Stimulated activated naive CD4-positive, alpha-beta T cell (primary cell): ENCODE results near the gene BACE1.

Source experiments
- DNase-seq, 6 experiments: peaks; one replicate each; lab custom pipeline; 2025; lab: John Stamatoyannopoulos, UW

BACE1 gene

DNA sequence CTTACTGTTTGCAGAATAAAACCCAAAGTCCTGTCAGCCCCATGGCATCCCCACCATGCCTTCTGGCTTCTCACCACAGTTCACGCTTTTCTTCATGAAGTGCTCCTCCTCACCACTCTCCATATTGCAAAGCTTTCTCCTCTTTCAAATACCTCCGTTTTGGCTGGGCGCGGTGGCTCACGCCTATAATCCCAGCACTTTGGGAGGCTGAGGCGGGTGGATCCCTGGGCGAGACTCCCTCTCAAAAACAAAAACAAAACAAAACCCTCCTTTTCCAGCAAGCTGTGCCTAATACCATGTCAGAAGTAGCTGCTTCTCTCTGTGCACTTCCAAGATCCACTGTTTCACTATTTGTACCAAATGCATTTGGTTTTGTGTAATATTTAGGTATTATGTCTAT lies 6.7 kb downstream of the BACE1 start:
- DNase-seq = no peak

DNA sequence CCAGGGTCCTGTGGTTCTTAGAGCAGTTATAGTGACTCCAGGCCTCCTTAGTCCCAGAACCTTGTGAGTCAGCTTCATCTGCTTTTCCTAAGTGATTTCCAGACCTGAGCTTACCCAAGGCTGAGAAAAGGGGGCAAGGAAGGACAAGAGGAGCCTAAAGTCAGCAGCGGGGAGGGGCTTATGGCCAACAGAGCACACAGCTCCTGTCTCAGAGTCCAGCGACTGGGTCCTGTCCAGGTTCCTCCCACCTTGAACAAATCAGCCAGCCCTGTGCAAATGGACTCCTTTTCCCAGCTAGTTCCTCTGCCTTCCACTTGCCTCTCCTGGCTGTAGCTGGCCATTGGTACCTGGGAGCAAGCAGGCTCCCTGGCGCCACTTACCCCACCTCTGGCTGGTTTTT lies 10.9 kb downstream of the BACE1 start:
- no peak for DNase-seq

DNA sequence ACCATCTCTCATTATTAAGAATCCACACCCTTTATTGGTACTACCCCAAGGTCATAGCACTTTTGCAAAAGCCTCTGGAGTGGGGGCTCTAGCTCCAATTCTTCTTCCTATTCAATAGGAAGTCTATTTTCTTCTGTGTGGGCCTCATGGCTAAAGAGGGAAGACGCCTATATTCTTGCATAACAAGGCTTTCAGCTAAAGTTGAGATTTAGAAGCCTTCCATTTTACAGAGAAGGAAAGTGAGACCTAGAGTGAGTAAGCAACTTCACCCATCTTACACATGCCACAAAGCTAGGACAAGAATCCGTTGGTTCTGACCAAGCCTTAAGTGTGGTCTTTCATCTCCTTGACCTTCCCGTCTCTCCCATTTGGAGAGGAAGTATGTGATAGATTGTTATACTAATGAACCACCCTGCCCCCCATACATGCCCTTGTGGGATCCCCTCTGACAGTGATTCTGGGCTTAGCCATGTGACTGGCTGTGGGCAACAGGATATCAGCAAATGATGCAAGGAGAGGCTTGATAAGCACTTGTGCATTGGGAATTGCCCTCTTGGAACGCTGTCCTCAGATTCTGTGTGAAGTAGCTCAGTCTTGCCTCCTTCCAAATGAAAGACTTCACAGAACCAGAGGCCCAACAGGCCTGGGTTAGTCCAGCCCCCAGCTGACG lies 12.3 kb downstream of the BACE1 start:
- no peak for DNase-seq

DNA sequence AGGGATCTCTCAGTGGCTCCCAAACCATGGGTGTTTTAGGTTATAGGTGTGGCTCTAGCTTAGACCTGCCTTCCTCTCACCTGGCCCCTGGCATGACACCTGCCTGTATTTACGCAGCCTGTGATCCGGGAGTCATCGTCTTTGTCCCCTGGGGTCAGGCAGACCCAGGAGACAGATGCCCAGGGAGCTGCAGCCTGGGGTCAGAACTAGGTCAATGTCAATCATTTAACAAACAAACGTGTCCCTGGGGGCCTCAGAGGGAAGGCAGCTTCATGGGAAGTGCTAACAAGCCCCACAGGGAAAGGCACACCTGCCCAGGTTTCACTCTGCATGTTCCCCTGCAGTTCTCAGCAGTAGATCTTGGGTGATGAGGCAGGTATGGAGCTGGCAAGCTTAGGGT lies 13.0 kb downstream of the BACE1 start:
- no peak for DNase-seq

DNA sequence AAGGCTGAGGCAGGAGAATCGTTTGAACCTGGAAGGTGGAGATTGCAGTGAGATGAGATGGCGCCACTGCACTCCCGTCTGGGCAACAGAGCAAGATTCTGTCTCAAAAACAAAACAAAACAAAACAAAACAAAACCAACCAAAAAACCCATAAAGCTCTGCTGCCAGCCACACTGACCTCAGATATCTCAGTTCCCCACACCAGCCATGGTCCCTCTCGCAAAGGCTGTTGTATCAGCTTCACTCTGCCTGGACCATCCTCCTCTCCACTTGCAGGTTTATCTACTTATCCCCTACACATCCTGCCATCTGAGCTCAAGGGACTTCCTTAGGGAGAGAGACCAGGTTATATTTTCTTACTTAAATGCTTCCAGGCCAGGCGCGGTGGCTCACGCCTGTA lies 13.8 kb downstream of the BACE1 start:
- no peak for DNase-seq

DNA sequence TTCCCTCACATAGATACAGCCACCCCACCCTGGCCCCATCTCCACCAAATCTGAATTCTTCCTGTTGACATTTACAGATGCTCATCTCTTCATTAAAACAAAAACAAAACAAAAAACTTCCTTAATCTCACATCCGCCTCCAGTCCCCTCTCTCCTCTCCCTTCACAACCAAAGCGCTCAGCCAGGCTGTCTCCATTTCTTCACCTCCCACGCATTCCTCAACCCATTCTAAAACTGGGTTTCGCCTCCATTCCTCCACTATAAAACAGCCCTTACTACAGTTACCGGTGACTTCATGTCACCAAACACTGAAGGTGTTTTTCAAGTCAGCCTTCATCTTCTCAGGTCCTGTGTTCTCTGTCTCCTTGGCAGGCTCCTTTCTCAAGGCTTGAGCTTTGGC lies 15.3 kb downstream of the BACE1 start:
- DNase-seq = no peak

DNA sequence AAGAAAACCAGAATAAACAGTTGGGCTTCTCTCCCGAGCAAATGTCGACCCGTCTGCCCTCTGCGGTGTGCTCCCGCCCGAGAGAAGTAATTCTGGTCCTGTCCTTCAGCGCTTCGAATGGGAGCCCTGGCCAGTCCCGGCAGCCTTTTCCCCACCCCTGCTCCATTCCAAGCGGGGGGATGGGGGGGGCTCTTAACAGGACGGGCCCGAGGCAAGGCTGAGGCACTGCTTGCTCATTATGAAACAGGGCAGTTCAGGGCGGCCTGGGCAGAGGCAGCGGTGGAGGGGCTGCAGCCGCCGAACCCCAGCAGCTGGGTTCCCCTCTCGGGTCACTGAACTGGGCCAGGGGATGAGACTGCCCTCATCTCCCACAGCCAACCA lies 15.8 kb downstream of the BACE1 start:
- DNase-seq = no peak

DNA sequence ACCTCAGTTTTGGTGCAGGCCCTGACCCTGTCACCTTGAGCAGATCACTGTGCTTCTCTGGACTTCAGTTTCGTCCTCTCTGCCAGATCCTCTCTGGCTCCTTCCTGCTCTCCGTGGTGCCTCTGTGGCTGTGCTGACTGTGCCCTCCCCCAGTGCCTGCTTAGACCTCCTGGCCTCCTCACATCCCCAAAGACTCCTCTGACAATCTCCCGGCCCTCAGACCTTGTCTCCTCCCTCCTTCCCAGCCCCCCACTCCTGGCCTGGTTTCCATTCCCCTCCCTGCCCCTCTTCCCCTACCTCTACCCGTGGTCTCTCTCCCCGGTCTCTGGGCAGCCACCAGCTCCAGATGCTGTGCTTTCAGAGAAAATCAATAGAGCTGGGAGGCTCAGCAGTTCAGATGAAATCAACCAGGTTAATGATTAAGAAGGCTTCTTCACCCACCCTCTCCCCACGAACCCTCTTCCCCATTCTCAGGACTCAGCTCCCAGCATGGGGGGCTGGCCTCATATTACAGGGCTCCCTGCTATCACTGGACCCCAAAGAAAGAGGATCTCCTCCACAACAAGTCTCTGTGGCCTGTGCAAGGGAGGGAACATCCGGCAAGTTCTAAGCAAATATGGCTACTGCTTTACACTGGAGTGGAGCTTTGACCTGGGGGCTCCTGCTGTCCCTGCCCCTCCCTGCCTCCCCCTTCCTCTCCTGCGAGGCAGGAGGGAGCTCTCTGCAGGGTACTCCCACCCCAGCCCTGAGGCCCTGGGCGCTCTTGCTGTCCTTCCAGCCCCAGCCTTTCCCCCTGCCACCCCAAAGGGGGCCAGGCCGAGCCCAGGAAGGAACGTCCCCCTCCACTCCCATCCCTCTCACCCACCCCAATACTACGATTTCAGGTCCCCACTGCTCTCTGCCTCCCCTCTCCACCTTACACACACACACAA lies 16.4 kb downstream of the BACE1 start:
- DNase-seq = no peak

DNA sequence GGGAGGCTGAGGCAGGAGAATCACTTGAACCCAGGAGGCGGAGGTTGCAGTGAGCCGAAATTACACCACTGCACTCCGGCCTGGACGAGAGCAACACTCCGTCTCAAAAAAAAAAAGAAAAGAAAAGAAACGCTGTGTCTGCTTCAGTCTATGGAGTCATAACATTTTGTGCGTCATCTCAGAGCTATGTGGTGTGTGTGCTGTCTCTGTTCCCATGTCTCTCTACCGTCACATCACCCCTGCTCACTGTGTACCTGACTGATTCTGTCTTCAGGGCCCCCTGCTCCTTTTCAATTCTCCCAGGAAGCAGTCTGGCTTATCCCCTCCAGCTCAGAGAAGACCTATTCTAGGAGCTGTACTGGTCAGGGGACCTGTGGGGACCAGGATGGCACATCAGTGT lies 17.9 kb downstream of the BACE1 start:
- no peak for DNase-seq

DNA sequence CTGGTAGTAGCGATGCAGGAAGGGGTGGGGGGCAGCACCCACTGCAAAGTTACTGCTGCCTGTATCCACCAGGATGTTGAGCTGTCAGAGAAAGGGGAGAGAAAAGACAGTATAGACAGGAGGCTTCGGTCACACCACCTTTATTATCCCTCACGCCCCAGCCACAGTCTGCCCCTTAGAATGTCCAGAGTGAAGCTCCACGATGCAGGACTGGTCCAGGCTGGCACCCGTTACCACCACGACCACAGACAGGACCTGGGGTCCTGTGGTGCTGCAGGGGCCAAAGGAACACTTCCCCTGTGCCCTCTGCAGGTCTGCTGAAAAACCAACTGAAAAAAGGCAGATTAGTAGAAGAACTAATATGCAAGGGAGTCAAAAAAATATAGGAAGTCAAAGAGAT lies 19.2 kb downstream of the BACE1 start:
- DNase-seq = no peak

DNA sequence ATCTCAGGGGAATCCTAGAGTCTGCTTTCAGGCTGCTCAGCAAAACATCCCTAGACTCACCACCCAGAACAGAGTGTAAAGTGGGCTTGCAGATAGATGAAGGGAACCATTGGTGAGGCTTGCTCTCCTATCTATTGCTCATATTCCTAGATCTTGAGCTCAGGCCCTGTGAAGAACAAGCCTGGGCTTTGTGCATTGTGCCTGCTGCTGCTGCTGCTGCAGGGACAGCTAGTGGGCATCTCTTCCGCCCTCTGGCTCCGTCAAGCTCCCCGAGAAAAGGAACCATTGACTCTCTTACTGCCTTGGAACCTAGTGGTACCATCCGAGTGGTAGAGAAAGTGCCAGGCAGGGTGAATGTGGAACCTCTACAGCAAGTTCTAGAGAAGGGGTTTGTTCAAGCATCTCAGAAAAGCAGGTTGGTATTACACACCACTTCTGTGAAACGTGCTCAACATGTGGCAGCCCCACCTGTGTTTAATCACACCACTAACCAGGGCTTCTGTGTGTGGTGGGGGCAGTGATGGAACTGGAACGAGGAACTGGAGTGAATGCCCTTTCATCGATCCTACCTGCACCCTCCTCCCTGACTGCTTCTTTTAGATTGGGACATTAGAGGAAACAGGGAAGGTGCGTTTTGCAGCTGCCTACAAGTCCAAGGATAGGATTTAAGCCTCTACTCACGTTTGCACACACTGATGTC lies 20.5 kb downstream of the BACE1 start:
- no peak for DNase-seq

DNA sequence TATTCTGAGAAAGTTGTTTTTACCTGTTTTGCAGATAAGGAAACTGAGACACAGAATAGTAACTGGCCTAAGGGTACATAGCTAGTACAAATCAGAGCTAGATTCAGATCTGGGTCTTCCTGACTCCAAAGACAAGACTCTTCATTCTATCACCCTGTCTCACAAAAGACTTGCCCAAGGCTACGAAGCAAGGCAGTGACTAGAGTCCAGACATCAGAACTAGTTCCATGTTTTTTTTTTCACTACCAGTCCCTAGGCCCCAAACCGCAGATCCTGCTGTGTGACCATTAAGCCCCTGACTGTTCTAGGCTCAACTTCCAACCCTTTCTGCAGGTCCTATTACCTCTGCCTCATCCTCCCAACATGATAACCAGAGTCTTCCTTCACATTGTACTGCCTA lies 23.4 kb downstream of the BACE1 start:
- no peak for DNase-seq

DNA sequence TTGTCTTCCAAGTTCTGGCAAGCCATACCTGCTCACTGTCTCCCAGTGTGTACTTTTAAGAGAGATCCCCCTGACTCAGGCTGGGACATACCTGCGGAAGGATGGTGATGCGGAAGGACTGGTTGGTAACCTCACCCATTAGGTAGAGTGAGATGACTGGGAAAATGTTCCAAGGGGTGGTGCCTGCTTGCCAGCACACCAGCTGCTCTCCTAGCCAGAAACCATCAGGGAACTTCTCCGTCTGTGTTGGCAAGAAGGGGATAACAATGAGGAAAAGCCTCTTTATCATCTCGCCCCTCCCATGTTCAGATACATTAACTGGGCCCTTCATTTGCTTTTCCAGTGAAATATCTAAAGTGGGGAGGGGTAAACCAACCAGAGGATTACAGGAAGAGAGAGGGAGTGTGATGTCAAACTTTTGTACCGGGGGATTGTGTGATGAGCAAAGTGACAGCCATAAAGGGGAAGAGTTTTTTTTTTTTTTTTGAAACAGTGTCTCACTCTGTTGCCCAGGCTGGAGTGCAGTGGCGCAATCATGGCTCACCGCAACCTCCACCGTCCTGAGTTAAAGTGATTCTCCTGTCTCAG lies 25.2 kb downstream of the BACE1 start, which contains the start of gene BACE1-AS:
Gene BACE1-AS, plus strand, starts transcription at position 538 of the 588 bp plus-strand sequence.
- no peak for DNase-seq

DNA sequence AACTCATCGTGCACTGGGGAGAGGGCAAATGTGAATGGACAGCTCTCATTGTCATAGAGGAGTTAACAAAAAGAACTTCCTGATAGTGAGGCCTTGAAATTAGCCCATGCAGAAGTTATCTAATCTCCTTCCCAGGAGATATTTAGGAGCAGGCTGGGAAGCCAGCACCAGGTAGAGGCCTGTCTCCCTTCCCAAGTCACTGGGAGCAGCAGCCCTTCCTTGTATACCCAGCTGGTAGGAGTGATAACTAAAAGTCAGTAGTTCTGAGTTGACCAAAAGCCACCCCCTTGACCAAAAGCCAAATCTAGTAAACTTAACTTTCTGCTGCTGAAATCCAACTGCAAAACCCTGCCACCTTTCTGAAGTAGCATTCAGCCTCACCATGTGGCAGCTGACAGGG lies 26.3 kb downstream of the BACE1 start:
- DNase-seq = no peak

DNA sequence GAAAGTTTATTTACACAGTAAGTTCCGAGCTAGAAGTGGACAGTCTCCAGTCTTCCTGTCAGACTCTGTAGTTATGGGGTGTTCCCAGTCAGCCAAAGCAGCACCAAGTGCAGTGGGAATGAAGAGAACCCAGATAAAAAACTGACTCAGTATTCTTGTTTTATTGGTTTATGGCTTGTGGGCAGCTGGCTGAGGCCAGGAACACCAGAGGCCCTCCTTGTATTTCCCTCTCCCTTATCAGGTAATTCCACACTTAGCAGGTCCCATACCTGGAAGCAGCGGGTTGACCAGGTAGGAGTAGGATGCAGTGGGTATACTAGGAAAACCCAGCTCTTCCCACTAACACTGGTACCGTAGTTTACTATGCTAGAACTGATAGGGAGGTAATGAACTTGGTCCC lies 28.4 kb downstream of the BACE1 start:
- DNase-seq = no peak

DNA sequence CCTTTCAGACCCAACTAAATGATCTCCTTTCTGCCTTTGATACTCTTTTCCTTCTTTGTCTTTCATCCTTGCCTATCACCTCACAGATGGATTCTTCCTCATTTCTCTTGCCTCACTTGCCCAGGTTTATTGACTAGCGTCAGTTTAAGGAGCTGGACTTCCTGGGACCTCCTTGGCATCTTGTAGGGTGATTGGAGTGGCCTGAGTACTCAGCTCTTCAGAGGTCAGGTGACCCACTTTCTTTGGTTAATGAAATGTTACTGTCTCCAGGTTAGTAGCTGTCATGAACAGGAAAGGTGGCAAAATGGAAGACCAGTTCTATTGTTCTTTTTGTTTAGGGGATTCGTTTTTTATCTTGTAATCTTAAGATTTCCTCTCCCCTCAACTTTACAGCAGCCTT lies 29.5 kb downstream of the BACE1 start:
- DNase-seq = no peak

DNA sequence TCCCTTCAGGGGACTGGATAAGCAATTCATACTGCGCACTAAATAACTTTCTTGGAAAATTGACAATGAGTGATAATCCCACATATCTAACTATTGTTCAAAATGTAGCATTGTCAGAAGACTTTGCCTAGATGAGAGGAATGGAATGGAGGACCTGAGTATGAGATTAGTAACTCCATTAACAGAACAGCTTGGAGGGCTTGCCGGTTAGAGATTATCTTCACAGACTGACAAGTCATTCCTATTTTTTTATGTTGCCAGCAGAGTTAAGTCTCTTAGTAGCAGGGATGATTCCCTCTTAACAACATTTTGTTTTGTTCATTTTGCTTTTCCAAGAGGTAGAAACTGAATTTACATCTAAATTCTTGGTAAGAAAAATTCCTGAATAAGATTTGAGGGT lies 32.0 kb downstream of the BACE1 start:
- no peak for DNase-seq

DNA sequence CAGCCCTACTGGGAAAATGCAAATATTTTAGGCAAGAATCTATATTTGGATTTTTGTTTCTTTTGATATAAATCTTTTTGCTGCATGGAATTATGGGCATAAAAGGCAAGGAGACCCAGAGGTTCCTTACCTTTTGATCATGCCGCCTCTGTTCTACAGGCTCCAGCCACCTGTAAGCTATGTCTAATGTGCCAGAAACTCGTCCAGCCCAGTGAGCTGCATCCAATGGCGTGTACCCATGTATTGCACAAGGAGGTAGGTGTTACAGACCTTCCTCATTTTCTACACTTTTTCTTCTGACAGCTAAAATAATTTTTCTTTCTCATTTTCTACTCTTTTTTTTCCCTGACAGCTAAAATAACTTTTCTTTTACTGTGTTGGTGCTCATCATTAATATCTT lies 33.1 kb downstream of the BACE1 start:
- DNase-seq = no peak

DNA sequence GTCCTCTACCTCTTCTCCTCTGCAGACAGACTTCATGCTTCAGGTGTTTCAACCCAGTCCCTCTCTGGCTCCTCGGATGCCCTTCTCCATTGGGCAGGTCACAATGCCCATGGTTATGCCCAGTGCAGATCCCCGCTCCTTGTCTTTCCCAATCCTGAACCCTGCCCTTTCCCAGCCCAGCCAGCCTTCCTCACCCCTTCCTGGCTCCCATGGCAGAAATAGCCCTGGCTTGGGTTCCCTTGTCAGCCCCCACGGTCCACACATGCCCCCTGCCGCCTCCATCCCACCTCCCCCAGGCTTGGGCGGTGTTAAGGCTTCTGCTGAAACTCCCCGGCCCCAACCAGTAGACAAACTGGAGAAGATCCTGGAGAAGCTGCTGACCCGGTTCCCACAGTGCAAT lies 34.2 kb downstream of the BACE1 start:
- DNase-seq = no peak

DNA sequence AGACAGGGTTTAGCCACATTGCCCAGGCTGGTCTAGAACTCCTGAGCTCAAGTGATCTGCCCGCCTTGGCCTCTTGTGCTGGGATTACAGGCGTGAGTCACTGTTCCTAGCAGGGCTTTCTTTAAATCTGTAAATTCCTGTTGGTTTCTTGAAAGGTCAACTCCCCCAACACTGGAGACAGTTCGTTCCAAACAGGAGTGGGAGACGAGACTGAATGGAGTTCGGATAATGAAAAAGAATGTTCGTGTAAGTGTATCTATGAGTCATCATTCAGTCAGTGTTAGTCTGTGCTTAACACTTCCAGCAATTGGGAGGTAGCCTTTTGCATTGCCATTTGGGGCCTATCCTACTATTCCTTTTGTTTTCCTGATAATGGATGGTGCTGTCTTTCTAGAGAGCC lies 34.9 kb downstream of the BACE1 start:
- DNase-seq = no peak

DNA sequence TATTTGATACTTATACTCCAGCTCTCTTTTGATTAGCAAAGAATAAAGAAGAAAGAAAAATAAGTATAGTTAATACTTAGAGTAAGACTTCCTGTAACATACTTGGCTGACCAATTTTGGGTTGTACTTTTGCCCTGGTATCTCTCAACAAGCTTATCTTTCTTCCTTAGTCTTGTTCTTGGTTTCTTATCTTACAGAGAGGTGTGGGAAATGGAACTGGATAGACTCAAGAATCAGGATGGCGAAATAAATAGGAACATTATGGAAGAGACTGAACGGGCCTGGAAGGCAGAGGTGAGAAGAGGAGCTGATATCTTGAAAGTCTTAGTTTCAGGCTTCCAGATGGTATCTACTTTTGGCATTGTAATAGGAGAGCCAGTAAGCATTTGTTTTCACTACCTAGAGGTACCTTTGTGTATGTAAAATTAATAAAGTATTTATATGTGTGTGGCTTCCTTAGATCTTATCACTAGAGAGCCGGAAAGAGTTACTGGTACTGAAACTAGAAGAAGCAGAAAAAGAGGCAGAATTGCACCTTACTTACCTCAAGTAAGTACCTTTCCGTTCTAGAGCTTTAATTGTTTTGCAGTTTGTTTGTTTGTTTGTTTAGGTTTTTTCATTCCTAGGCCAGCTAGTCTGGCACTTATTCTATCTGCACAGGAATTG lies 36.2 kb downstream of the BACE1 start:
- DNase-seq = no peak

DNA sequence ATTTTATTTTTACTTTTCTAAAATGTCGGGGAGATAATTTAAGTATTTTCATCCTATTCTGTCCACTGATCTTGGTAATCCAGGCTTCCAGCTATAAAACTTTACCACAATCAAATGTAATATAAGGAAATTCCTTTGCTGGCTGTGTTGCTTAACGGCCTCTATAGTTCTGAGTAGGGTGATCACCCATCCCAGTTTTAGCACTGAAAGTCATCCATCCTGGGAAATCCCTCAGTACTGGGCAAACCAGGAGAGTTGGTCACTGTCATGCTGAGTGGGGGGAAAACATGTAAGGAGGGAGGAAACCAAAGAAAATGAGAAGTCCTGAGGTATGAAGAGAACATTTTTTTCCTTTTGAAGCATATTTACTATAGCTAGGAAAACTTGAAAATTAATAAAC lies 37.7 kb downstream of the BACE1 start:
- DNase-seq = no peak
